Gastrocnemius medialis (tissue), 4 donors: Measurements from ENCODE around the gene DAPP1.

Experiments used
- CTCF ChIP-seq, 5 experiments: fragments of 450-650 bp in 3 of 5; fragments of 200-600 bp in 2 of 5; sonication (generic) in 2 of 5; IDR thresholded peaks in 4 of 5; conservative IDR thresholded peaks in 1 of 5; 1 replicate in 4 of 5; 2 replicates in 1 of 5; pipeline ENCODE4 v1.5.1; 2016 to 2019; ENCODE audit warnings: antibody characterized with exemption in 5 of 5, mild to moderate bottlenecking in 3 of 5, moderate library complexity in 3 of 5
- POLR2A ChIP-seq, 2 donors: fragments of 450-650 bp; IDR thresholded peaks; one replicate each; pipeline ENCODE4 v1.6.1; 2017; ENCODE audit warnings: antibody characterized with exemption in 2 of 2, mild to moderate bottlenecking in 2 of 2, moderate library complexity in 2 of 2

- TF ChIP-seq CTCF (IDR thresholded peaks at IDR 0.05 in 4 of 5, conservative IDR thresholded peaks at IDR 0.05 in 1 of 5) (no peak), POLR2A (IDR thresholded peaks at IDR 0.05) (no peak)
Measured at GRCh38 chr4:99845179-99845578, 28.6 kb downstream of the DAPP1 start.
